Brain microvascular endothelial cell (primary cell): ENCODE measurements around the gene PTDSS2.

ENCODE experiments used
- DNase-seq: peaks from one replicate; pipeline ENCODE4 v3.0.0-alpha.2; 2020
- H3K27ac ChIP-seq: fragments of 250-450 bp; sonication (Bioruptor Pico); 2 replicates; pipeline ENCODE4 v1.5.1; 2020; ENCODE audit warnings: mild to moderate bottlenecking, moderate library complexity
- H3K27me3 ChIP-seq: fragments of 250-450 bp; sonication (Bioruptor Pico); replicated peaks from 2 replicates; pipeline ENCODE4 v1.5.1; 2020; ENCODE audit warnings: mild to moderate bottlenecking
- H3K36me3 ChIP-seq: fragments of 250-450 bp; sonication (Bioruptor Pico); replicated peaks from 2 replicates; pipeline ENCODE4 v1.5.1; 2020; ENCODE audit warnings: mild to moderate bottlenecking
- H3K4me3 ChIP-seq: 2 replicates; pipeline ENCODE4 v1.5.1; 2011; ENCODE audit warnings: low read depth, mild to moderate bottlenecking, control low read depth, low read length, moderate library complexity
- CTCF ChIP-seq: IDR thresholded peaks from 2 replicates; pipeline ENCODE4 v1.5.1; 2011; ENCODE audit warnings: low read depth, mild to moderate bottlenecking, moderate library complexity, low read length, control low read depth, inconsistent platforms; ENCODE audit errors: missing control alignments
- in situ Hi-C: cut with HindIII; loops from 2 replicates; pipeline ENCODE4 v1.10.0; 2017; ENCODE audit warnings: low sequenced_read_pairs, low pct_ligation_motif_present

Gene PTDSS2

GRCh38 chr11:539971-540481 is 89.9 kb downstream of the PTDSS2 start:
- Histone ChIP-seq H3K27me3 (no peaks in the 10 kb centered on the region), H3K27ac (no peak overlapping the region), H3K36me3 (no peaks in the 10 kb centered on the region), H3K4me3 (no peak overlapping the region)
- no peak for DNase-seq
- TF ChIP-seq CTCF = no peak
- in situ Hi-C loops = no loop called here
